Nucleus accumbens (tissue), 56 donors: Measurements from ENCODE around the gene SAMD14.
A peak's percentile ranks its signal among the peaks of the same experiment; 100 is the strongest.

Experiments used
- DNase-seq, 56 donors: peaks; one replicate each; lab custom pipeline; 2025; lab: John Stamatoyannopoulos, UW

The SAMD14 gene

DNA sequence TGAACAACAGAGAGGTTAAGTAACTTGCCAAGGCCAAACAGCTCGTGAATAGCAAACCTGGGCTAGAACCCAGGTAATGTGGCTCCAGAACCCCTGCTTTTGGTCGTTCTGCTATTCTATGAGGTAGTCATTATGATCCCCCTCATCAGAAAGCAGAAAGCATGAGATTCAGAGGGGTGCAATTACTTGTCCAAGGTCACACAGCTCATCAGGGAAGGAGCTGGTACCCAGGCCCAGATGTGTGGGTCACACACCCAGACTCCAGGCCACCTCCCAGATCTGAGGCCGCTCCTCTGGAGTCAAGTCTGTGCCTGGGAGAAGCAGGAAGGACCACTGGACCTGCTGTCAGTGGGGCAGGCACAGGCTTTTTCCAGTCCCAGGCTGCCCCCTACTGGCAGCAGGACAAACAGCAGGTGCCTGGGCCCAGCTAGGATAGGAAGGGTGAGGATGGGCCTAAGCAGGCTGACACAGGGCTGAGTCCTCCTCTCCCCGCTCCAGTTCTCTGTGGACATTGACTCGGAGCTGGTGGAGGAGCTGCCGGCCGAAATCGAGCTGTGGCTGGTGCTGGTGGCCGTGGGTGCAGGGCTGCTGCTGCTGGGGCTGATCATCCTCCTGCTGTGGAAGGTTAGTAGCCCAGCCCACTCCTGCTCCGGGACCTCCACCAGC, 42.6 kb downstream of the SAMD14 start:
- DNase-seq = peak in 28 of 56 donors; percentile 7 to 71 (median 22)

DNA sequence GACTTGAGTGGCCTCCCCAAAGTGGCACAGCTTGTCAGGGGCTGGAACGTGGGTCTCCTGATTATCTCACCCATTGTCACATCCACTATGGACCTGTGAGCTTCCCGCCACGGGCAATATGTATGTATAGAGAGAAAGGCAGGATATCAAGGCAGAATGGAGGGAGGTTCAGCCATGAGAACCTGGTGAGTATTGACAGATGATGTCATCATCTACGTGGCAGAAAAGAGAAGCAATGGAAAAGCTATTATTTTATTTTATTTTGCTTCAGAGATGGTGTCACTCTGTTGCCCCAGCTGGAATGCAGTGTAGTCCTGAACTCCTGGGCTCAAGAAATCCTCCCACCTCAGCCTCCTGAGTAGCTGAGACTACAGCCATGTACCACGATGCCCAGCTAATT, 48.2 kb downstream of the SAMD14 start:
- DNase-seq = no peak

DNA sequence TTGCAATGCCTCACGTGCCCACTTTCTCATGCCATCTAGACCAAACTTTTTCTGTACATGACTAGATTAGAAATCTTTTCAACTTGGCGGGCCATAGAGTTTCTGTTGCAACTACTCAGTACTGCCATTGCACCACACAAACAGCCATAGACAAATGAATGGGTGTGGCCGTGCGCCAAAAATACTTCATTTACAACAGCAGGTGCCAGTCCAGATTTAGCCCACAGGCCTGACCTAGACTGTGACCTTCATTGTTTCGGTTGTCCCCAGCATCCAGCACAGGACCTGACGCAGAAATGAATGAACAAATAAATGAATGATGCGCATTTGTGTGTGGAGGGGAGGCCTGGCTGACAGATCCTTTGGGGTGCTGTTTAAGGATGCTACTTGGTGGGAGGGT, 49.1 kb downstream of the SAMD14 start:
- DNase-seq = no peak

DNA sequence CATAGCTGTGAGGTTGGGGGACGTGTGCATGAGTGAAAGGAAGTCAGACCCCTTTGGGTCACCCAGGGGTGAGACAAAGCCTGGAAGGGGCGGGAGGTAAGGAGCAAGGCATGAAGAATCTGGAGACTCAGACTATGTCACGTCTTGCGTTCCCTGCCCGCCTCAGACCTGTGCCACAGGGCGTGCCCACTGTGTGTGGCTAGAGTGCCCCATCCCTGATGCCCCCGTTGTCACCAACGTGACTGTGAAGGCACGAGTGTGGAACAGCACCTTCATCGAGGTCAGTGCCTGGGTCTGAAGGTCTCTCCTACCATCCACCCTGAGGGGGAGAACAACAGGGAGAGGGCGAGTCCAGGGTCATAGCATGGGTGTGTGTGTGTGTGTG, 49.9 kb downstream of the SAMD14 start:
- no peak for DNase-seq

DNA sequence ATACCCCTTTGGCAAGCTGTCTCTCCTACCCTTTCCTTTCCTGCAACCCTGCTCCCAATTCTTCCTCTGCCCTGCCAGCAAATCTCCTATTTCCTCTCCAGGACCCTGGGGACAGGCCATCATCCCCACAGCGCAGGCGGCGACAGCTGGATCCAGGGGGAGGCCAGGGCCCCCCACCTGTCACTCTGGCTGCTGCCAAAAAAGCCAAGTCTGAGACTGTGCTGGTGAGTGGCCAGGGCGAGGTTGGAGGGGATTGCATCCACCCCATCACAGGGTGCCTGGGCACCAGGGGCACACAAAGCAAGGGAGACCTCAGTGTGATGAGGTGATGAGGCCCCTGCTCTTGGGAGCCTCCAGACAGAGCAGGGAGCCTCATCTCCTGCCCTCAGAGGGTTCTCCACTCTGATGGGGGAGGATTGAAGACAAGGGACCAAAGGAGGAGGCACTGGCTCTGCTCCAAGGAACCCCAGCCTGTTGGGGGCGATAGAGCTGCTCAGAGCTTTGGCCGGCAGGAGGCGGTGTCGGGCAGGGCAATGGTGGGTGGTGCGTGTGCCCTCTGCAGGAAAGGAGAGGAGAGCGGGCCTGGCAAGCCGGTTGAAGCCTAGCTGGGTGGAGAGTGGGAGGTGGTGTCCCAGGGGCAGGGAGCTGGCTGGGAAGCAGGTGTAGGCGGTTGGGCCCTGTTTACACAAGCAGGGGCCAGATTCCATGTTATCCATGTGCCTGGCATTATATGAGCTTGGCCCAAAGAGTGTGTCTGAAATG, 50.4 kb downstream of the SAMD14 start:
- no peak for DNase-seq

DNA sequence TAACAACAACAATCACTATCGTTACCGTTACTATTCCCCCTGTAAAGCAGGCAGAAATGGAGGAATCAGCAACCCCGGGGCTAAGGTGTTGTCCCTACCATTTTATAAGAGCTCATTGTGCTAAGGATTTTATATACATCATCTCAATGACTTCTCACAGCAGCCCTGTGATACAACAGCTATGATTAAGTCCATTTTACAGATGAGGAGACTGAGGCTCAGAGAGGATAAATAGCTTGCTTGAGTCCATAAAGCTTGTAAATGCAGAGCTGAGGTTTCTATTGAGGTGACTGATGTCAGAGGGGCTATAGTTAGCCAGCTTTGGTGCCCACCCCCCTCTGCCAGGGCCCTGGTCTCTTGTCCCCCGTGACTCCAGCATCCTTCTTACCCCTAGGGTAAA, 51.5 kb downstream of the SAMD14 start:
- DNase-seq = no peak

DNA sequence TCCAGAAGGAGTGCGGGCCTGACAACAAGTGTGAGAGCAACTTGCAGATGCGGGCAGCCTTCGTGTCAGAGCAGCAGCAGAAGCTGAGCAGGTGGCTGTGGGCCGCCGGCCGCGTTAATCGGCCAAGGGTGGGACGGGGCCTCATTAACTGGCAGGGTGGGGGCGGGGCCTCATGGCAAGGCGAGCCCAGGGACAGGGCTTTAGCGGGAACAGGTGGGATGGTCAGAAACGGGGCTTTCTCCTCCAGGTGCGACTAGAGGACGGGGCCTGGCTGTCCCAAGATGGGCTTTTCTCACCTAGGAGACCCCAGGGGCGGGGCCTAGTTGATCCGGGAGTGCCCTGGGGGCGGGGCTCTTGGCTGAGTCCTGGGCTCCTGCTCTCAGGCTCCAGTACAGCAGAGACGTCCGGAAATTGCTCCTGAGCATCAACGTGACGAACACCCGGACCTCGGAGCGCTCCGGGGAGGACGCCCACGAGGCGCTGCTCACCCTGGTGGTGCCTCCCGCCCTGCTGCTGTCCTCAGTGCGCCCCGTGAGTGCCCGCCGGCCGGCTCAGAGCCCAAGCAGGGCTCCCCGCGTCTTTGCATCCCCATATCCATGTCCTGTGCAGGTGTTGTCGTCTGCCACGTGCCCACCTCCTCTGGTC, 53.2 kb downstream of the SAMD14 start:
- DNase-seq = no peak

DNA sequence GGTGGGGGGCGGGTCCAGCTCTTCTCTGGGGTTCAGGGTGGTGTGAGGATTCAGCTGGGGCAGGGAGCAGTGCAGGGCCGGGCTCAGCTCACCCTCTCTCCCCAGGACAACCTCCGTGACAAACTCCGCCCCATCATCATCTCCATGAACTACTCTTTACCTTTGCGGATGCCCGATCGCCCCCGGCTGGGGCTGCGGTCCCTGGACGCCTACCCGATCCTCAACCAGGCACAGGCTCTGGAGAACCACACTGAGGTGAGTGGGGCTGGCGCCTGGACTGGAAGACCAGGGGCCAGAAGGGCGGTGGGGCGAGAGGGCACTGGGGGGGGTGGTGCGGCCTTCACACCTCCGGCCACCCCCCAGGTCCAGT, 53.8 kb downstream of the SAMD14 start:
- no peak for DNase-seq

DNA sequence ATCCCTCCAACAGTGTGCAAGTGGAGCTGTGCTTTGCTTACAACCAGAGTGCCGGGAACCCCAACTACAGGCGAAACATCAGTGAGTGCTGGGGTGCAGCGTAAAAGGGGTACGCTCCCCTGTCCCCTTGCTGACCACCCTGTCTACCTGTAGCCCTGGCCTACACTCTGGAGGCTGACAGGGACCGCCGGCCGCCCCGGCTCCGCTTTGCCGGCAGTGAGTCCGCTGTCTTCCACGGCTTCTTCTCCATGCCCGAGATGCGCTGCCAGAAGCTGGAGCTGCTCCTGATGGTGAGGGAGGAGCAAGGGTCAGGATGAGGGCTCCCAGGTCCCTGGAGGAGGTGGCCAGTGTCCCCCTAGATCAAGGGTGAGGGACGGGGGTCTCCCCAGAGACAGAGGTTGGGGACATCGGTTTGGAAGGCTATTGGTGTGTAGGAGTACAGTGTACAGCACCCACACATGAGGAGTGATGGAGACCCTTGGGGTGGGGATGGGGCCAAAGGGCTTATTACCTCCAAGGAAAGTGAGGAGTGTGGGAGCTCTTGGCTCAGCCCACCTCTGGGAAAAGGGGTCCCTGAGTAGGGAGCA, 54.4 kb downstream of the SAMD14 start:
- no peak for DNase-seq

DNA sequence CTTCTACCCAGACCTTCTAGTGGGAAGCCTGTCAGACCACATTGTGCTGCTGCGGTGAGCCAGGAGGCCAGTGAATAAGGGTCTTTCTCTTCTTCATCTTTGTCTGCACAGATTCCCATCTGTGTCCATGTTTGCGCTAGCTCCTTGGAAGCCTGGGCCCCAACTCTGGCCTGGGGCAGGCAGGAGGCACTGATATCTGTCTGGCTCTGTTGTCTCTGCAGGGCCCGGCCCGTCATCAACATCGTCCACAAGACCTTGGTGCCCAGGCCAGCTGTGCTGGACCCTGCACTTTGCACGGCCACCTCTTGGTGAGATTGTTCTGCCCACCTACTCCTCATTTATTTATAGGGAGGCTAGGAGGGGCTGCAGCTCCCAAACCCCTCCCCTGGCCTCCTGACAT, 55.7 kb downstream of the SAMD14 start:
- DNase-seq = no peak

DNA sequence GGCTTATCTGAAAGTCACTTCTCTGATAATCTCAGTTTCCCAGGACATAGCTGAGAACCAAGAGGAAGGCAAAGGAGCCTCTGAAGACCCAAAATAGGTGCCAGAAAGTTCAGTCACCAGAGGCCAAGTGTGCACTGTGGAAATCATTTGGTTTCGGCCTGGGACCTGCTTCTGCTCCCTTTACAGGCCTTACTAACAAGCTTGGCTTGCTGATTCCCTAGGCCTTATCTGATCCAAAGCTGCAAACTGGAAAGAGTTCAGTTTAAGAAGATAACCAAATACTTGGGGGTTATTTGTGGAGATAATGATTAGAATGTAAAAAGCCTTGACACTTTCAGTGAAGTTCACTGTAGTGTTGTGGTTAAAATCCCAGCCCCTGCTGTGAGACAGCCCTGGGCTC, 57.0 kb downstream of the SAMD14 start:
- no peak for DNase-seq

DNA sequence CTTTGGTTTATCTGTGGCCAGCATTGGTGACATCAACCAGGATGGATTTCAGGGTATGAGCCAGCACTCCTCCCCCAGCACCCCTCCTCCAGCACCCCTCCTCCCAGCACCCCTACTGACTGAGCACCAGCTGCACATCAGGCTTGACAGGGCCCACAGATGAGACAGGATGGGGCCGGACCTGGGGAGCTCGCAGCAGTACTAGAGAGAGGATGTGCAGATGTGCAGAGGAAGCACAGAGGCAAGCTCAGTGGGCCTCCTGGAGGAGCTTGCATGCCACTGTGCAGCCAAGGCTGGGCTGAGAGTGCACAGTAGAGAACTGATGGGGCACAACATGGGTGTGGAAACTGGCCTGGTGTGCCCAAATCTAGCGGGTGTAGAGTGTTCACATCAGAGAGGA, 57.8 kb downstream of the SAMD14 start:
- DNase-seq = no peak

DNA sequence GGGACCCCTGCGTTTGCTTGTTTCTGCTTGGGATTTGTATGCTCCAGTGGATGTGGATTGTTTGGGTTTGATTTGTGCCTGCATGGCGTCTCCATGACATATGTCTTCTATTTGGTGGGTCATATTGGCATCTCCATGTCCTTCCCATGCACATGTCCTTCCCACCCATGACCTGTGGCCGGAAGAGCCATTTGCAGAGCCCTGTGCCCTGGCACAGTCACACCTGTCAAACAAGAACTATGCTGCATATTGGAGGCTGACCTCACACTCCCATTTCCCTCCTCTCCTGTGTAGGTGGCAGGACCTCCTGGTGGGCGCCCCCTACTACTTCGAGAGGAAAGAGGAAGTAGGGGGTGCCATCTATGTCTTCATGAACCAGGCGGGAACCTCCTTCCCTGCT, 58.3 kb downstream of the SAMD14 start:
- DNase-seq = no peak

DNA sequence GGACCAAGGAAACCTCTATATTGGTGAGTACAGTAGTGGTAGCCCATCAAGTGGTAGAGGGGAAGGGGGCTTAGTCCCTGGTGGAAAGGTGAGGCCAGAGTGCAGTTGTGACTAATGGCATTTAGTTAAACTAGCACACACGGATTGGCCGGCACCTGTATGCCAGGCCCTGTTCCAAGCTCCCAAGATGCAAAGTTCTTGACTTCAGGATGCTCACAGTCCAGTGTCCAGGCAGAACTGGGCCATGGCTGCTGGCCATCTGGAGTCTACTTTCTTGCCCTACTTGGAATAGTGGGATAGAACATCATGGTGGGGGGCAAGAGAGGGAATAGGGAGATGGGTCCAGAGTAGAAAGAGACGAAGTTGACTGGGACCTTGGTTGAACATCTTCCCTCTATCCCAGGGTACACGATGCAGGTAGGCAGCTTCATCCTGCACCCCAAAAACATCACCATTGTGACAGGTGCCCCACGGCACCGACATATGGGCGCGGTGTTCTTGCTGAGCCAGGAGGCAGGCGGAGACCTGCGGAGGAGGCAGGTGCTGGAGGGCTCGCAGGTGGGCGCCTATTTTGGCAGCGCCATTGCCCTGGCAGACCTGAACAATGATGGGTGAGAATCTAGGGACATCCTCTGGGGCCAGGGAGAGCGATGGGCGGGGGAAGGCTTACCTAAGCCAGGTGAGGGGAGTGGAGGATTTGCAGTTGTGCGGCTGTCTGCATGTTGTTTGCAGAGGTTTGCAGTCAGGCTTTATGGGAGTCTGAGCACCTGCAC, 58.9 kb downstream of the SAMD14 start:
- no peak for DNase-seq

DNA sequence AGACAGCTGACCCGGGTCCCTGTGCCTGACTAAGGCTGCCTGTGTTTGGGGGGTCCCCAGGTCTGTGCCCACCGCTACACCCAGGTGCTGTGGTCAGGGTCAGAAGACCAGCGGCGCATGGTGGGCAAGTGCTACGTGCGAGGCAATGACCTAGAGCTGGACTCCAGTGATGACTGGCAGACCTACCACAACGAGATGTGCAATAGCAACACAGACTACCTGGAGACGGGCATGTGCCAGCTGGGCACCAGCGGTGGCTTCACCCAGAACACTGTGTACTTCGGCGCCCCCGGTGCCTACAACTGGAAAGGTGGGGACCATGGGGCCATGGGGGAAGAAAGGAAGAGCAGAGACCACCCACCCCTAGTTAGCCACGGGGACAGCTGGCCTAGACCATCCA, 62.0 kb downstream of the SAMD14 start:
- no peak for DNase-seq

DNA sequence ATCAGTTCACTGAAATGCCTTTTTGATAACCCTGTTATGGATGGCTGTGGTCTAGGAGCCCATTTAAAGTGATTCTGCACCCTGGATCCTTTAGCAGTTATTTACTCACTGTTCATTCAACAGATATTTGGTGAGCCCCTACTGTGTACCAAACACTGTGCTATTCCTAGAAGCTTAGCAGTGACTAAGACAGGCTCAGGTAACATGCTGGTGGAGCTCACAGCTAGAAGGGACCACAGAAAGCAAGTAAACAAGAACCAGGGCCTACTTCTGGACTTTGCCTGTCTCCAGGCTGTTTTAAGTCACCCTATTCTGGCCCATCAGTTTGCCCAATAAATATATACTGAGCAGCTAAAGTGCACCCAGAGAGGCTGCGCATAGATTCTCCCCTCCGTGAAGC, 63.0 kb downstream of the SAMD14 start:
- DNase-seq = no peak

DNA sequence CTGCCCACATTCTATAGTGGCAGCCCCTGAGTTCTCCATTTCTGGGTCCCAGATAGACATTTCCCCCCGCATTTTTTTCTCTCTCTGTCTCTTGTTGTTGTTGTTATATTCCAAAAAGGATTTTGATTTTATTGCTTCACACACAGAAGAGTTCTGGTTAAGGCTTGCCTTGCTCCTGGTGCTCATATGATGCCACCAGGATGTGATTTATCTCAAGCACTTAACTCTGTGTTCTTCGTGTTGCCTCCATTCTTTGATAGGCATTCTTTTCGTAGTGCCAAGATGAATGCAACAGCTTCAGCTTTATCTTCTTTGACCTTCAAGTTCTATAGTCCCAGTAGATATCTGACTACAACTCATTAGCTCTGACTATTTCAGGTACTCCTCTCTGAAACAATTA, 64.9 kb downstream of the SAMD14 start:
- DNase-seq = no peak

DNA sequence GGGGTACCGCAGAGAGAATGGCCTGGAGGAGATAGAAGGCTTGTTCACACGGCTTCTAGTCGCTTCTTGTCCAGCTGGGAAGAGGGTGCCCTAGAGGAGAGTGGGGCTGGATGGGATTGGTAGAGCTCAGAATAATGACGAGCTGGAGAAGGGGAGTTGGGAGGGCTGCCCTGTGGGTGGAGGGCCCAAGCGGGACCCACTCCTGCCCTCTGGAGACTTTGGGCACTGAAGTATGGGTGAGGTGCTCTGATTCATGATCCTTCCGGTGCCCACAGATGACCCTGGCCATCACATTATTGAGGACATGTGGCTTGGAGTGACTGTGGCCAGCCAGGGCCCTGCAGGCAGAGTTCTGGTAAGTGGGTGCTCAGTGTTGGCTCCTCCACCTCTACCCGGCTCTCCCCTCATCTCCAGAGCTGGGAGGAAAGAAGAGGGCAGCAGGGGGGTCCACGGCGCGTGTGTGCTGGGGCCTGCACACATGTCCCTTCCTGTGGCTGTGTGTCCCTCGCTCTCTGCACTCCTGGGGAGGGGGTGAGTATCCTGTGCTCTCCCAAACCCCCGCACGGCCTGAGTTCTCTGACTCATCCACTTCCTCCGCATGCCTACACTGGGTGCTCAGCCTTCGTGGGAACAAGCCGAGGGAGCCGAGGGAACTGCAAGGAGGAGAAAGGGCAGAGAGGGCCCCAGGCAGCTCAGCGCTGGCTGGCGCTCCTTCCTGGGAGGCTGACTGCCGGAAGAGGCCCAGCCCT, 65.5 kb downstream of the SAMD14 start:
- DNase-seq = peak in 26 of 56 donors; percentile 6 to 62 (median 25)

DNA sequence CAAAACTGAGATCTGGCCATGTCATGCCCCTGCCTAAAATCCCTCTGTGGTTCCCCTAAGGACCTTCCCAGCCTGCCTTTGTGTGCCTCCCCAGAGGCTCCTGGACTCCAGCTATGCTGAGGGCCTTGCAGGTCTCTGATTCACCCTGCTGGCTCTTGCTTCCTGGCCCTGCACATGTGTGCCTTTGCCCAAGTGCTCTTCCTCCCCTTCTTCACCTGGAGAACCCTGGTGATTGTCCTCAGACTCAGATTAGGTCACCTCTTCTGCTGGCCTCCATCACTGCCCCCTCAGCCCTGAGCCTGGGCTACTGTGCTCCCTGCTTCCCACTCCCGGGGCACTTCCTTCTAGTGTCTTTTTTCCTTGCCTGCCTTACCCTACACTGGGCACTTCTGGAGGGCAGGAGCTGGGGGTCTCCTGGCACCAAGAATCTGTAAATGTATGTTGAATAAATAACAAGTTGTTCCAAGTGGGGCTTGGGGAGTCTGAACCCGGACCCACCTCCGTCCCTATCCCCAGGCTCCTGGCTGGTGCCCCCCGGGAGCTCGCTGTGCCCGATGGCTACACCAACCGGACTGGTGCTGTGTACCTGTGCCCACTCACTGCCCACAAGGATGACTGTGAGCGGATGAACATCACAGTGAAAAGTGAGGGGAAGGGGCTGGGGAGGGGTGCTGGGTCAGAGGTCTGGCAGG, 66.3 kb downstream of the SAMD14 start:
- DNase-seq = no peak
